Ectodermal cell (in vitro differentiated cells): ENCODE measurements around the gene VIPR2.

ENCODE experiments used
- H3K27ac ChIP-seq: 2 replicates; pipeline ENCODE4 v1.7.0; 2013; ENCODE audit warnings: mild to moderate bottlenecking, low read depth, low read length; ENCODE audit not compliant: insufficient read depth, poor library complexity, severe bottlenecking
- H3K27me3 ChIP-seq: 2 replicates; pipeline ENCODE4 v1.7.0; 2013; ENCODE audit warnings: mild to moderate bottlenecking, low read length; ENCODE audit not compliant: insufficient read depth, control insufficient read depth, poor library complexity, severe bottlenecking
- H3K36me3 ChIP-seq: one replicate; pipeline ENCODE4 v1.7.0; 2013; ENCODE audit warnings: low read length; ENCODE audit not compliant: control insufficient read depth, insufficient read depth
- H3K4me1 ChIP-seq: one replicate; pipeline ENCODE4 v1.7.0; 2013; ENCODE audit warnings: low read length; ENCODE audit not compliant: control insufficient read depth, insufficient read depth
- H3K4me3 ChIP-seq: 2 replicates; pipeline ENCODE4 v1.7.0; 2013; ENCODE audit warnings: low read depth, low read length, control low read depth; ENCODE audit not compliant: insufficient read depth
- H3K9me3 ChIP-seq: 2 replicates; pipeline ENCODE4 v1.7.0; 2013; ENCODE audit warnings: mild to moderate bottlenecking, low read length, moderate library complexity; ENCODE audit not compliant: control insufficient read depth
- WGBS, 2 experiments: methylation state at CpG; one replicate each; pipeline ENCODE4 v1.1.7; 2013; ENCODE audit warnings: missing lambda C conversion rate in 2 of 2; 5-methylcytosine and 5-hydroxymethylcytosine counted together

The VIPR2 gene

DNA sequence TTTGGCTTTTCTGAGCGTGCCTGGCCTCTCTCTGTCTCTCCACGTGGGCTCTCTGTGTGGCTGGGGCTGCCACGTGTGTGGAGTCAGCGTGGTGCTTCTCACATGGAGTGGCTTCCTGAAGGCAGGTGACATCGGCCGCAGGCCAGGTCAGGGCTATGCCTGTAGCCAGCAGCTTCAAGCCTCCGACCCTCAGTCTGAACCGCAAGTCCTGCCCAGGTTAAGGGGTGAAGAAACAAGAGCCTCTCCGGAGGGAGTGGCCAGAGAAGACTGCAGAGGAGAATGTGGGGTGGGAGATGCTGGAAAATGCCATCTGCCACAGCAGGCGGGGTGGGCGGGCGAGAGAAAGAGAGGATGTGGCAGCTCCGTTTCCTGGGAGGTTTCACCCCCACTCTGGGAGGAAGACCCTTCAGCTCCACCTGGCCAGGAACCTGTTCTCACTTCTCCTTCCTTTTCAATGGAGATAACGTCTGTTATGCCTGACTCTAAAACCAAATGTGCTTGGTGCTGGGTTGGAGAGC, 14.3 kb upstream of the VIPR2 start:
- 69 to 72% methylated on average over 14 of the region's 14 CpGs for WGBS, 2 experiments

DNA sequence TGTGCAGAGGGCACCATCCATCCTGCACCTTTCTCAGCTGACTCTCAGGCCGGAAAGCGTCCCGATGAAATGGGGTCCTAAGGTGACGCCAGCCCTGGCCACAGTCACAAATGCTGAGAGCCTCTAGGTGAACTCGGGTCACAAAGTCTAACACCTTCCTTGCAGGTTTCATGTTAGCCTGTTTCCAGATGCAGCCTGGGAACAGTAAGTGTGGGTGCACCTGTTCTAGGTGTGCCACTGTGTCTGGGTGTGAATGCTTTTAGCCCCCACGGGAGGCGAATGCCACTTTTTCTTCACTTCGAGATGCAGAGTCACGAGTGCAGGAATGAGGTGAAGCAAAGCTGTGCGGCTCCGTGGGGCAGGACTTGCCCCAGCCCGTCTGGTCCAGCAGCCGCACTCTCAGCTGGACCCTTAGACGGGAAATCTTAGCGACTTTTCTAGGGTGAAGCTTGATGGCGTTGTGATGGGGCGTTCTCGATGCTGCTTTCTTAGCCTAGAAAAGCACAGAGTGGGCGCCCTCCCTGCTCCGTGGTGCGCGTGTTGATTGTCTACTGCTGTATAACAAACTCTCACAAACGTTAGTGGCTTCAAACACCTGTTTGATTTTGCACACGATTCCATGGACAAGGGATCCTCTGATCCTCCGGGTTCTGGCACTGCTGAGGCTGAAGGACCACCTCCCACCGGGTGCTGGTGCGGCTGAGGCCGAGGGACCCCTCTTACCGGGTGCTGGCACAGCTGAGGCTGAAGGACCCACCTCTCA, 13.6 kb upstream of the VIPR2 start:
- Histone ChIP-seq H3K27me3 (no peaks in the 10 kb centered on the region), H3K27ac (no peak overlapping the region), H3K9me3 (peaks cover 2% of the 10 kb centered on the region), H3K4me1 (no peaks in the 10 kb centered on the region), H3K4me3 (no peak overlapping the region), H3K36me3 (no peaks in the 10 kb centered on the region)
- WGBS, 2 experiments, result 90 to 91% methylated on average over 29 of the region's 29 CpGs

More for the DNA sequence above, 14.3 kb upstream of the VIPR2 start:
- no peaks in the 10 kb centered on the region for H3K4me1 ChIP-seq
- H3K9me3 ChIP-seq, result peaks cover 2% of the 10 kb centered on the region
- H3K27ac ChIP-seq, result no peak overlapping the region
- no peaks in the 10 kb centered on the region for H3K36me3 ChIP-seq
- no peak overlapping the region for H3K4me3 ChIP-seq
- no peaks in the 10 kb centered on the region for H3K27me3 ChIP-seq

DNA sequence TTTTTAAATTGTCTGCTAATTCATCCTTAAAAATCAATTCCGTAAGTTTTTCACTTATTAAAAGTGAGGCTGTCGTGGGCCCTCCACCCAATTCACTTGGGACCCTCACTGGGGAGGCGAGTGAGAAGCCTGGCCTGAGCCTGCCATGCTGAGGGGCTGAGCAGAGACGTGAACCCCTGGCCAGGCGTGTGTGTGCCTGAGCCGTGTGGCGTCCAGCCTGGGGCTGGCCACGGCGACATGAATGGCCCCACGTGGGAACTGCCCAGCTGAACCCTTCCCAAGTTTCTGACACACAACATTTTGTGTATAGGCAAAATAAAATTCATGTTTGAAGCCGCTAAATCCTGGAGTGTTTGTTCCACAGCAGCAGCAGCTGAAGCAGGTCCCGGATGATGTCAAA, 13.0 kb upstream of the VIPR2 start:
- 85% methylated on average over 12 of the region's 12 CpGs for WGBS, 2 experiments

DNA sequence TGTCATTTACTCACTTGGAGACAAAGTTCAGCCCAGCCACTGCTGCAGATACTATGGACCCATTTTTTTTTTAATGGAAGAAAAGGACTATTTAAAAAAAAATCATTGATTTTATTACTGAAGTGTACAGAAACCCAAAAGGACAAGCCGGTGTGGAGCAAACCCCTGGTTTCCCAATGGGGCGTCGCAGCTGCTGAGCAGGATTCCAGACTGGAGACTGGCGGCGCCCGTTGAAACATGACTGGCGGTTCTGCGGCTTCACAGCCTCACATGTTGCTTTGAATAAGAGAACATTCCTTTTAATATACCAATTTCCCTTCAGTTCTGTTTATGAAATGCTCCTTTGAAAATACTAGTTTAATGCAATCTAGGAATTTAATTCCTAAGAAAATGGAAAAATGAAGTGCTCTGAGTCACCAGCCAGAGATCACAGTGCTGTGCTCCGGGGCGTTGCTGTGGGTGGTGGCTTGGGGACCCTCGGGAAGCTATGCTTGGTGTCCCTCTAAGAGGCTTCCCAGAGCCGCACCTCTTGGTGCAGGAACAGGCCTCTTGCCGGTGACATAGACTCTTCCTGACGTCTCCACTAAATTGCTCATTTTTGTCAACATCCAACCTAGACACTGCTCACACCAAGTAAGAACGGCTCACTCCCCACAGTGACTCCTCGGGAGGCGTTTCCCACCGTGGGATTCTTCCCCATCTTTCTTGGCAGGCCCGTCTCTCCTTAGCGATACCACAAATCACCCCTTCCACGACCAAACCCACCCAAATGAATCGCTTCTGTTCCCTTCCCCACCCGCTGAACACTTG, 12.0 kb upstream of the VIPR2 start:
- no peak overlapping the region for H3K27ac ChIP-seq
- H3K27me3 ChIP-seq, result no peaks in the 10 kb centered on the region
- no peaks in the 10 kb centered on the region for H3K4me1 ChIP-seq
- H3K4me3 ChIP-seq, result no peak overlapping the region
- no peaks in the 10 kb centered on the region for H3K36me3 ChIP-seq
- WGBS, 2 experiments, result 89 to 90% methylated on average over 23 of the region's 23 CpGs
- H3K9me3 ChIP-seq, result peaks cover 2% of the 10 kb centered on the region

More for the DNA sequence above, 13.0 kb upstream of the VIPR2 start:
- Histone ChIP-seq H3K9me3 (peaks cover 2% of the 10 kb centered on the region), H3K4me3 (no peak overlapping the region), H3K27me3 (no peaks in the 10 kb centered on the region), H3K36me3 (no peaks in the 10 kb centered on the region), H3K27ac (no peak overlapping the region), H3K4me1 (no peaks in the 10 kb centered on the region)

DNA sequence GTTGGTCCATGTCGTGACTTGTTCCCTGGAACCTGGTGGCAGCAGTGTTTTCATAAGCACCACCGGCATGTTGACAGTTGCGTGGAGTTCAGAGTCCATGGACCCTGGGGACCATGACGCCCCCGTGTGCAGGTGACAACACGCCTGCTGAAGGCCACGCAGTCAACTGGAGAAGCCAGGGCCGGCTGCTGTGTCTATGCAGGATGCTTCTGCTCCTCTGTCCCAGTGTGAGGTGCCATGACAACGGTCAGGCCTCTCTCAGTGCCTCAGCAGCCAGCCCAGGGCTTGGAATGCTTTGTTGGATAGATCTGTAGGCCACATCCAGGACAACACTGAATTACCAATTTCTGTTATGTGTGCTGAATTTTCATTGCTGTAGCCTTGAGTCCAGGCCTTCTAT, 10.7 kb upstream of the VIPR2 start:
- H3K4me3 ChIP-seq, result no peak overlapping the region
- H3K27ac ChIP-seq, result no peak overlapping the region
- no peaks in the 10 kb centered on the region for H3K36me3 ChIP-seq
- peaks cover 2% of the 10 kb centered on the region for H3K9me3 ChIP-seq
- no peaks in the 10 kb centered on the region for H3K4me1 ChIP-seq
- WGBS, 2 experiments, result 72 to 73% methylated on average over 9 of the region's 9 CpGs
- H3K27me3 ChIP-seq, result no peaks in the 10 kb centered on the region

DNA sequence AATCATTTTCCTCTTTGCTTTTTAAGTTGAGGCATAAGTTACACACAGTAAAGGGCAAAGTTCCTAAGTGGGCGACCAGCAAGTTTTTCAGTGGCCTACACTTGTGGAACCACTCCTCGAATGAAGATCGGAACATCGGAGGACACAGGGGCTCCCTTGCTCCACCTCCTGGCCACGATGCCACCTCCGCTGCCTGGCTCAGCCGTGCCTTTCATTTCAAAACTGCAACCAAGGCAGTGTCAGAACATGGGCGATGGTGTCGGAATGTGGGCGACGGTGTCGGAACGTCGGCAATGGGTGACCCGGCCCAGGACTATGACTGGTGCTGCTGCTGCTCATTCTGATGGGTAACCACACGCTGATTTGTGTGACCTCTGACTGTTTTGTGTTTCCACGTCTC, 9.6 kb upstream of the VIPR2 start:
- Histone ChIP-seq H3K27ac (no peak overlapping the region), H3K9me3 (peaks cover 2% of the 10 kb centered on the region), H3K4me3 (no peak overlapping the region), H3K27me3 (no peaks in the 10 kb centered on the region), H3K36me3 (no peaks in the 10 kb centered on the region), H3K4me1 (no peaks in the 10 kb centered on the region)
- 81 to 84% methylated on average over 17 of the region's 17 CpGs for WGBS, 2 experiments

DNA sequence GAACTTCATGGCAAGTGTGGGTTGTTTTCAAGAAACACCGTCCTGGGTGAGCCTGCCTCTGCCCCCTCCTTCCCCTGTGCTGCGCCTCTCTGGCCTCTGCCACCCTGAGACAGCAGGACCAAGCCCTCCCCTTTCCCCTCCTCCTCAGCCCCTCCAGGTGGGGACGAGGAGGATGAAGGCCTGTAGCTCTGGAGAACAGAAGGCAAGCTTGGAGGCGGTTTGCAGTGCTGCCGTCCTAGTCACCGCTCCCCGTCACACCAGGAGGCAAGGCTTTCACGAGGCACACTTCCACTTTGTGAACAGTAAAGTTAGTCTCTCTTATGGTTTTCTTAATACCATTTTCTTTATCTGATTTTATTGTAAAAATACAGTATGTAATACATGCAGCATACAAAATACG, 8.8 kb upstream of the VIPR2 start:
- no peak overlapping the region for H3K4me3 ChIP-seq
- H3K27ac ChIP-seq, result no peak overlapping the region
- no peaks in the 10 kb centered on the region for H3K36me3 ChIP-seq
- 81 to 84% methylated on average over 9 of the region's 9 CpGs for WGBS, 2 experiments
- H3K9me3 ChIP-seq, result peaks cover 2% of the 10 kb centered on the region
- H3K27me3 ChIP-seq, result no peaks in the 10 kb centered on the region
- H3K4me1 ChIP-seq, result no peaks in the 10 kb centered on the region

DNA sequence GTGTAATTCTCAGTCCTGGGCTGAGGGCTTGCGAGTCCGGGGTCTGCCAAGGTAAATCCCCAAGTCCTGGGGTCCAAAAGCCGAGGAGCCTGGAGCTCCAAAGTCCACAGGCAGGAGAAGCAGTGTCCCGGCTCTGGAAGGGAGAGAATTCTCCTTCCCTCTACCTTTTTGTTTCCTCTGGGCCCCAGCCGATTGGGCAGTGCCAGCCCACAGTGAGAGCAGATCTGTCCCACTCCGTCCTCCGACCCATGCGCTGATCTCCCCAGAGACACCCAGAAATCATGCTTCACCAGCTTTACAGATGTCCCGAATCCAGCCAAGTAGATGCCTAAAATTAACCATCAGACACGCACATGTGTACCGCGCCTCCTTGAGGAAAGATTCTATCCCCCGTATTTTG, 8.1 kb upstream of the VIPR2 start:
- Histone ChIP-seq H3K9me3 (peaks cover 2% of the 10 kb centered on the region), H3K36me3 (no peaks in the 10 kb centered on the region), H3K27ac (no peak overlapping the region), H3K4me1 (no peaks in the 10 kb centered on the region), H3K4me3 (no peak overlapping the region), H3K27me3 (no peaks in the 10 kb centered on the region)
- WGBS, 2 experiments, result 90 to 92% methylated on average over 13 of the region's 13 CpGs

DNA sequence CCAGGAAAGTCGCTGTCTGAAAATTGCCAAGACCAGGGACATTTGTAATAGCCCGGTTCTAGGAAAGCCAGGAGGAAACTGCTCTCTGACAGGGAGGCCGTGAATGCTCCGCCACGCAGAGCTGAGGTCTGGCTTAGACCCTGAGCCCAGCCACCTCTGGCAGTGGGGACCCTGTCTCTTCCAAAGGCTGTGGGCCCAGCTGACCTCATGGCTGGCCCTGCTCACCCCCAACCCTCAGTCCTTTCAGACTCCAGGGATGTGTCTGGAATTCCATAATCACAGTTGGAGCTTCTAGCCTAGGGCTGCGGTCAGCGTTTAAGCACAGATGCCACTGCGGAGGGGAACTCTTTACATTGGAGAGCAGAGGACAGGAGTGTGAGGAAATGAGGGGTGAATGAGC, 6.6 kb upstream of the VIPR2 start:
- WGBS, 2 experiments, result 78 to 79% methylated on average over 8 of the region's 8 CpGs

DNA sequence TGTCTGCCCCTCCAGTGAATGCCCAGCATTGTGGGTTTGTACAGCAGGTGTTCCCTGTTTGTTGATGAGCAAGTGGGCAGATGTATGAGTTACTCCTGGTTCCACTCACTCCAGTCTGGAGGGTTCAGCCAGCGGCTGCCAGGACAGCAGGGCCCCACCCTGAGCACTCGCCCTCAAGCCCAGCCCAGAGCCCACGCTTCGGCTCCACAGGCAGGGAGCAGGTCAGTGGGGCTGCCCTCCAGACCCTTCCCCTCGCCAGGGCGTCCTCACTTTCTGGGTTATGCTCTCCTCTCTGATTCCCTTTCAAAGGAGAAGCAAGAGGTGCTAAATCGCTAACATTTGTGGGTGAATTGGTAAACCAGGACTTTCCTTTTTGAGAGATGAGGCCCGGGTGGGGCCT, 4.8 kb upstream of the VIPR2 start:
- Histone ChIP-seq H3K9me3 (no peaks in the 10 kb centered on the region), H3K4me3 (no peak overlapping the region), H3K36me3 (no peaks in the 10 kb centered on the region), H3K27ac (no peak overlapping the region), H3K4me1 (no peaks in the 10 kb centered on the region), H3K27me3 (peaks cover 22% of the 10 kb centered on the region)
- 80 to 87% methylated on average over 8 of the region's 8 CpGs for WGBS, 2 experiments

More for the DNA sequence above, 6.6 kb upstream of the VIPR2 start:
- Histone ChIP-seq H3K27ac (no peak overlapping the region), H3K27me3 (peaks cover 5% of the 10 kb centered on the region), H3K4me1 (no peaks in the 10 kb centered on the region), H3K9me3 (peaks cover 2% of the 10 kb centered on the region), H3K36me3 (no peaks in the 10 kb centered on the region), H3K4me3 (no peak overlapping the region)
